ENCODE data around the gene KCNJ5.

KCNJ5 gene

DNA sequence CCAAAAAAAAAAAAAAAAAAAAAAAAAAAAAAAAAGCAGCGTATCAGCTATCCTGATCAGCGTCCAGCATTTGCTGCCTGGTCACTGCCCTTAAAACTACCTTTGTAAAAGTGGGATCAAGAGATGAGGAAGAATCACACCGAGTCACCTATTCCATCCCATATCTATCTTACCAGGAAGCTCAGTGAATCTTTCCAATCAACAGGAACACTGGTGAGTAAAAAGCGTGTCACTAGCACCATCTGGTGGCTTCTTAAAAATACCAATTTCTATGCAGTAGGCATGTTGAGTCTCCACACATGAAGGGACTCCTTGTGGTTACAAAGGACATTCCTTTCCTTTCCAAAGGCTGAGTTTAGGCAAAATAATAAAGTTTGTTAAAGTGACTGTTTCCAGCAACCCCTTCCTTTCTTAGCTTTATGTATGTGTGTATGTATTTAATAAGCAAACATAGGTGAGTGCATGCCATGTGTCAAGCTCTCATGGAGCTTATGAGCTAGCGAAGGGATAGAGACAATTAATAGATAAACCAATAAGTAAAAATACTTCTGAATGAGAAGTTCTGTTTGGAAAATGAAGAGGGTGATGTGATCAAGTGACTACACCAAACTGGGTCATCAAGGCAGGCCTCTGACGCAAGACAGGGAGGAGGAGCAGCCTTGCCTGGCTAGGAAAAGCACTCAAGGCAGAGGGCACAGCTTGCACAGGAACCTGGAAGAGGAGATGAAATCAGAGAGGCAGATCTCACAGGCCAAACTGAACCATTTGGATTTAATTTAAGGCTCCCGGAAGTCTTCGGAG lies 65.4 kb downstream of the KCNJ5 start:
- peaks cover 27 to 28% of the 10 kb centered on the region in 2 experiments for H3K27me3 ChIP-seq (ENCODE audit: control insufficient read depth in 1 of 2, insufficient read depth in 1 of 2, low read length in 2 of 2)
- no peak overlapping the region for H2BK12ac ChIP-seq (ENCODE audit: low read length in 2 of 2)
- no peak overlapping the region for H4K8ac ChIP-seq (ENCODE audit: low read length)
- no peak overlapping the region for H3K23ac ChIP-seq (ENCODE audit: low read length in 2 of 2)
- H3K4me1 ChIP-seq (ENCODE audit: control insufficient read depth, insufficient read depth, low read depth, low read length) = peaks cover 3% of the 10 kb centered on the region
- no peak overlapping the region for H2AFZ ChIP-seq (ENCODE audit: low read depth, low read length)
- H2BK120ac ChIP-seq (ENCODE audit: low read depth, low read length) = no peak overlapping the region
- H2BK5ac ChIP-seq (ENCODE audit: low read depth, low read length, poor library complexity, severe bottlenecking) = no peak overlapping the region
- H4K91ac ChIP-seq (ENCODE audit: low read length) = no peak overlapping the region
- H2BK15ac ChIP-seq (ENCODE audit: low read depth, poor library complexity, severe bottlenecking) = no peak overlapping the region
- H3K27ac ChIP-seq (ENCODE audit: low read length, poor library complexity, severe bottlenecking) = no peak overlapping the region
- H2AK5ac ChIP-seq (ENCODE audit: low read length, severe bottlenecking) = no peak overlapping the region
- H3K9ac ChIP-seq (ENCODE audit: low read length) = peak overlapping the region; percentile 9
- H3K36me3 ChIP-seq (ENCODE audit: control insufficient read depth in 1 of 2, insufficient read depth in 2 of 2, low read depth in 1 of 2, low read length in 2 of 2) = no peaks in the 10 kb centered on the region
- peak; percentile 80 for DNase-seq
- no peak overlapping the region for H3K4me2 ChIP-seq (ENCODE audit: low read length, poor library complexity, severe bottlenecking)
- 51% methylated on average over 7 of the region's 8 CpGs for whole genome bisulfite sequencing
- H3K9me3 ChIP-seq (ENCODE audit: control insufficient read depth, low read length) = no peaks in the 10 kb centered on the region
- H3K18ac ChIP-seq (ENCODE audit: low read depth in 1 of 2, low read length in 2 of 2) = no peak overlapping the region
- no peak overlapping the region for H3K4ac ChIP-seq (ENCODE audit: low read depth in 1 of 2, low read length in 2 of 2)
- no peak overlapping the region for H3K4me3 ChIP-seq (ENCODE audit: insufficient read depth in 1 of 2, low read depth in 1 of 2, low read length in 2 of 2)
- no peak overlapping the region for H3K14ac ChIP-seq (ENCODE audit: low read length in 2 of 2)
- no peaks in the 10 kb centered on the region for H3K79me1 ChIP-seq (replicated peaks; ENCODE audit: low read length, poor library complexity, severe bottlenecking)

GRCh38 chr11:128957202-128957482 lies 66.0 kb downstream of the KCNJ5 start:
- H2BK120ac ChIP-seq (ENCODE audit: low read depth, low read length) = no peak overlapping the region
- peak overlapping the region; percentile 9 for H3K9ac ChIP-seq (ENCODE audit: low read length)
- no peak overlapping the region for H3K4ac ChIP-seq (ENCODE audit: low read depth in 1 of 2, low read length in 2 of 2)
- no peaks in the 10 kb centered on the region for H3K79me1 ChIP-seq (replicated peaks; ENCODE audit: low read length, poor library complexity, severe bottlenecking)
- no peak overlapping the region for H3K23ac ChIP-seq (ENCODE audit: low read length in 2 of 2)
- no peaks in the 10 kb centered on the region for H3K36me3 ChIP-seq (ENCODE audit: control insufficient read depth in 1 of 2, insufficient read depth in 2 of 2, low read depth in 1 of 2, low read length in 2 of 2)
- H3K4me3 ChIP-seq (ENCODE audit: insufficient read depth in 1 of 2, low read depth in 1 of 2, low read length in 2 of 2) = no peak overlapping the region
- peaks cover 3% of the 10 kb centered on the region for H3K4me1 ChIP-seq (ENCODE audit: control insufficient read depth, insufficient read depth, low read depth, low read length)
- no peak overlapping the region for H2BK5ac ChIP-seq (ENCODE audit: low read depth, low read length, poor library complexity, severe bottlenecking)
- H4K8ac ChIP-seq (ENCODE audit: low read length) = no peak overlapping the region
- H2BK12ac ChIP-seq (ENCODE audit: low read length in 2 of 2) = no peak overlapping the region
- H3K27me3 ChIP-seq (ENCODE audit: control insufficient read depth in 1 of 2, insufficient read depth in 1 of 2, low read length in 2 of 2) = peaks cover 26 to 27% of the 10 kb centered on the region in 2 experiments
- no peak overlapping the region for H2BK15ac ChIP-seq (ENCODE audit: low read depth, poor library complexity, severe bottlenecking)
- no peak for DNase-seq
- WGBS = 90% methylated on average over 7 of the region's 8 CpGs
- no peak overlapping the region for H3K27ac ChIP-seq (ENCODE audit: low read length, poor library complexity, severe bottlenecking)
- H4K91ac ChIP-seq (ENCODE audit: low read length) = no peak overlapping the region
- H3K14ac ChIP-seq (ENCODE audit: low read length in 2 of 2) = no peak overlapping the region
- no peak overlapping the region for H2AK5ac ChIP-seq (ENCODE audit: low read length, severe bottlenecking)
- no peak overlapping the region for H3K18ac ChIP-seq (ENCODE audit: low read depth in 1 of 2, low read length in 2 of 2)
- H2AFZ ChIP-seq (ENCODE audit: low read depth, low read length) = no peak overlapping the region
- H3K4me2 ChIP-seq (ENCODE audit: low read length, poor library complexity, severe bottlenecking) = no peak overlapping the region
- H3K9me3 ChIP-seq (ENCODE audit: control insufficient read depth, low read length) = no peaks in the 10 kb centered on the region

DNA sequence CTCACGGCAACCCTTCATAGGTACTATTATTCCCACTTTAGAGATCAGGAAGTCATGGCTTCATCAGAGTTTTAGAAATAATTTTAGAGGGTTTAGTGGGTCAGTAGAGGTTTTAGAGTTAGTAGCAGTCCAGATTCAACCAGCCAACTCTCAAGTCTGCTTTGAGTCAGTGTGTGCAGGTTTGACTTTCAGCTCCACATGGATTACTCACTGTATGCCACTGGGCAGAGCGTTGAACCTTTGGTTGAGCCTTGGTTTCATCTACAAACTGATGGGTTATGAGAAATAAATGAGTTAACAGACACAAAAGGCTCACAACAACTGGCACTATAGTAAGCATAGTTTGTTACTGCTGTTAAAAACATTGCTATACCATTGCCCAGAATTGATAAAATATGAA lies 70.5 kb downstream of the KCNJ5 start:
- Histone ChIP-seq H3K18ac (ENCODE audit: low read depth in 1 of 2, low read length in 2 of 2) (no peak overlapping the region), H3K27ac (ENCODE audit: low read length, poor library complexity, severe bottlenecking) (no peak overlapping the region), H3K4me1 (ENCODE audit: control insufficient read depth, insufficient read depth, low read depth, low read length) (no peaks in the 10 kb centered on the region), H2AK5ac (ENCODE audit: low read length, severe bottlenecking) (no peak overlapping the region), H3K4me2 (ENCODE audit: low read length, poor library complexity, severe bottlenecking) (no peak overlapping the region), H3K23ac (ENCODE audit: low read length in 2 of 2) (no peak overlapping the region), H3K27me3 (ENCODE audit: control insufficient read depth in 1 of 2, insufficient read depth in 1 of 2, low read length in 2 of 2) (peaks cover 4 to 7% of the 10 kb centered on the region in 2 experiments), H3K9ac (ENCODE audit: low read length) (no peak overlapping the region), H3K36me3 (ENCODE audit: control insufficient read depth in 1 of 2, insufficient read depth in 2 of 2, low read depth in 1 of 2, low read length in 2 of 2) (no peaks in the 10 kb centered on the region), H2AFZ (ENCODE audit: low read depth, low read length) (no peak overlapping the region), H2BK5ac (ENCODE audit: low read depth, low read length, poor library complexity, severe bottlenecking) (no peak overlapping the region), H3K79me1 (replicated peaks; ENCODE audit: low read length, poor library complexity, severe bottlenecking) (no peaks in the 10 kb centered on the region), H2BK15ac (ENCODE audit: low read depth, poor library complexity, severe bottlenecking) (no peak overlapping the region), H3K4ac (ENCODE audit: low read depth in 1 of 2, low read length in 2 of 2) (no peak overlapping the region), H2BK12ac (ENCODE audit: low read length in 2 of 2) (no peak overlapping the region), H4K8ac (ENCODE audit: low read length) (no peak overlapping the region), H4K91ac (ENCODE audit: low read length) (no peak overlapping the region), H3K14ac (ENCODE audit: low read length in 2 of 2) (no peak overlapping the region), H2BK120ac (ENCODE audit: low read depth, low read length) (no peak overlapping the region), H3K9me3 (ENCODE audit: control insufficient read depth, low read length) (no peaks in the 10 kb centered on the region), H3K4me3 (ENCODE audit: insufficient read depth in 1 of 2, low read depth in 1 of 2, low read length in 2 of 2) (no peak overlapping the region)
- DNase-seq = no peak
- WGBS = no CpG with 5 or more reads among the region's 2 CpGs

DNA sequence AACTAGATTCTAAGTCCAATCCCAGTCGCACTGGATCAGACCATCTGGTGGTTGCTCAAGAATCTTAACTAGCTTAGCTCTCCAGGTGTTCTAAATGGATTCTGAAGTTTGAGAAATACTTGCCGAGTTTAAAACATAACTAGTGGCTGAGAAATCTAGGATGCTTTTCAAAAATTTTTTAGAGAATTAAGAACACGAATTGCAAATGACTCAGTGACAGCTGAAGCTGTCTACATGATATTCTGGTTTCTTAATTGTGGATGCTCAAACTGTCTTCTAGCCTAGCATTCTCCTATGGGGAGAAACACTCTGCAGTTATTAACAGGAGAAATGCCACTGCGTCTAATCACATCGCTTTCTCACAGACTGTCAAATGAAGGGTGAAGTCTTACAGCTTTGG lies 71.7 kb downstream of the KCNJ5 start:
- no peak overlapping the region for H2BK15ac ChIP-seq (ENCODE audit: low read depth, poor library complexity, severe bottlenecking)
- H2BK5ac ChIP-seq (ENCODE audit: low read depth, low read length, poor library complexity, severe bottlenecking) = no peak overlapping the region
- H4K91ac ChIP-seq (ENCODE audit: low read length) = no peak overlapping the region
- H3K79me1 ChIP-seq (replicated peaks; ENCODE audit: low read length, poor library complexity, severe bottlenecking) = no peaks in the 10 kb centered on the region
- H3K9me3 ChIP-seq (ENCODE audit: control insufficient read depth, low read length) = no peaks in the 10 kb centered on the region
- H2AFZ ChIP-seq (ENCODE audit: low read depth, low read length) = no peak overlapping the region
- no peak overlapping the region for H3K18ac ChIP-seq (ENCODE audit: low read depth in 1 of 2, low read length in 2 of 2)
- peaks cover 0 to 1% of the 10 kb centered on the region in 2 experiments for H3K36me3 ChIP-seq (ENCODE audit: control insufficient read depth in 1 of 2, insufficient read depth in 2 of 2, low read depth in 1 of 2, low read length in 2 of 2)
- no peak overlapping the region for H3K23ac ChIP-seq (ENCODE audit: low read length in 2 of 2)
- no peak overlapping the region for H3K27ac ChIP-seq (ENCODE audit: low read length, poor library complexity, severe bottlenecking)
- DNase-seq = no peak
- no peak overlapping the region for H3K4me2 ChIP-seq (ENCODE audit: low read length, poor library complexity, severe bottlenecking)
- no peak overlapping the region for H2BK12ac ChIP-seq (ENCODE audit: low read length in 2 of 2)
- no peak overlapping the region for H3K9ac ChIP-seq (ENCODE audit: low read length)
- no peaks in the 10 kb centered on the region for H3K4me1 ChIP-seq (ENCODE audit: control insufficient read depth, insufficient read depth, low read depth, low read length)
- H2BK120ac ChIP-seq (ENCODE audit: low read depth, low read length) = no peak overlapping the region
- no peaks in the 10 kb centered on the region for H3K27me3 ChIP-seq (ENCODE audit: control insufficient read depth in 1 of 2, insufficient read depth in 1 of 2, low read length in 2 of 2)
- H3K14ac ChIP-seq (ENCODE audit: low read length in 2 of 2) = no peak overlapping the region
- 92% methylated on average over 5 of the region's 5 CpGs for WGBS
- H2AK5ac ChIP-seq (ENCODE audit: low read length, severe bottlenecking) = no peak overlapping the region
- H4K8ac ChIP-seq (ENCODE audit: low read length) = no peak overlapping the region
- H3K4ac ChIP-seq (ENCODE audit: low read depth in 1 of 2, low read length in 2 of 2) = no peak overlapping the region
- H3K4me3 ChIP-seq (ENCODE audit: insufficient read depth in 1 of 2, low read depth in 1 of 2, low read length in 2 of 2) = no peak overlapping the region
